ENCODE measurements around the gene SCAF4. TPM values are rescaled to one million over a fixed set of nuclear protein-coding genes. Genes with fewer than 3 reads are reported as not detected.

Gene SCAF4
- total RNA-seq, 4 donors from 2014 or later, result 23.2 to 31.0 (median 26.8) TPM

- TF ChIP-seq POLR2AphosphoS5 (IDR thresholded peaks at IDR 0.05) (no peak), POLR2A (IDR thresholded peaks at IDR 0.05) (no peak), EP300 (IDR thresholded peaks at IDR 0.05; ENCODE audit: low read depth) (no peak)
- TF ChIP-seq, protein P1, sequence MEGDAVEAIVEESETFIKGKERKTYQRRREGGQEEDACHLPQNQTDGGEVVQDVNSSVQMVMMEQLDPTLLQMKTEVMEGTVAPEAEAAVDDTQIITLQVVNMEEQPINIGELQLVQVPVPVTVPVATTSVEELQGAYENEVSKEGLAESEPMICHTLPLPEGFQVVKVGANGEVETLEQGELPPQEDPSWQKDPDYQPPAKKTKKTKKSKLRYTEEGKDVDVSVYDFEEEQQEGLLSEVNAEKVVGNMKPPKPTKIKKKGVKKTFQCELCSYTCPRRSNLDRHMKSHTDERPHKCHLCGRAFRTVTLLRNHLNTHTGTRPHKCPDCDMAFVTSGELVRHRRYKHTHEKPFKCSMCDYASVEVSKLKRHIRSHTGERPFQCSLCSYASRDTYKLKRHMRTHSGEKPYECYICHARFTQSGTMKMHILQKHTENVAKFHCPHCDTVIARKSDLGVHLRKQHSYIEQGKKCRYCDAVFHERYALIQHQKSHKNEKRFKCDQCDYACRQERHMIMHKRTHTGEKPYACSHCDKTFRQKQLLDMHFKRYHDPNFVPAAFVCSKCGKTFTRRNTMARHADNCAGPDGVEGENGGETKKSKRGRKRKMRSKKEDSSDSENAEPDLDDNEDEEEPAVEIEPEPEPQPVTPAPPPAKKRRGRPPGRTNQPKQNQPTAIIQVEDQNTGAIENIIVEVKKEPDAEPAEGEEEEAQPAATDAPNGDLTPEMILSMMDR (IDR thresholded peaks at IDR 0.05), result no peak
- WGBS, 2 donors (ENCODE audit: low coverage in 1 of 2), result 91% methylated on average over 4 of the region's 4 CpGs; no CpG with 5 or more reads in 1 of the 2 donors
These were observed 3.6 kb upstream of the SCAF4 start for GRCh38 chr21:31735511-31735992.

GRCh38 chr21:31733551-31734149 is 1.7 kb upstream of the SCAF4 start:
- TF ChIP-seq, protein P1 (IDR thresholded peaks at IDR 0.05), result no peak
- no peak for TF ChIP-seq EP300 (IDR thresholded peaks at IDR 0.05; ENCODE audit: low read depth)
- TF ChIP-seq POLR2AphosphoS5 (IDR thresholded peaks at IDR 0.05), result no peak
- no peak for TF ChIP-seq POLR2A (IDR thresholded peaks at IDR 0.05)
- DNase-seq, result no peak
- H3K27ac ChIP-seq, result peak overlapping the region; percentile 92 to 99 (median 94)

More at GRCh38 chr21:31735511-31735992, 3.6 kb upstream of the SCAF4 start:
- in situ Hi-C loops (cut with MboI; ENCODE audit: low pct_ligation_motif_present in 1 of 4, low pct_unique_long_range_greater_than_20kb in 1 of 4, low sequenced_read_pairs in 3 of 4), result no loop called here
- H3K4me1 ChIP-seq, result peaks cover 8 to 16% (median 13%) of the 10 kb centered on the region in 4 donors
- no peak for DNase-seq
- intact Hi-C loops (cut with DNase I; ENCODE audit: low total_unique reads), result loop anchor here (5.0 kb wide), 1 partner anchor 78 kb away; the partner anchor contains the start of gene SOD1
- H3K27ac ChIP-seq, result no peak overlapping the region
- no peaks in the 10 kb centered on the region for H3K36me3 ChIP-seq
- no peaks in the 10 kb centered on the region for H3K27me3 ChIP-seq
- H3K4me3 ChIP-seq, result no peak overlapping the region
- H3K9me3 ChIP-seq, result no peaks in the 10 kb centered on the region

DNA sequence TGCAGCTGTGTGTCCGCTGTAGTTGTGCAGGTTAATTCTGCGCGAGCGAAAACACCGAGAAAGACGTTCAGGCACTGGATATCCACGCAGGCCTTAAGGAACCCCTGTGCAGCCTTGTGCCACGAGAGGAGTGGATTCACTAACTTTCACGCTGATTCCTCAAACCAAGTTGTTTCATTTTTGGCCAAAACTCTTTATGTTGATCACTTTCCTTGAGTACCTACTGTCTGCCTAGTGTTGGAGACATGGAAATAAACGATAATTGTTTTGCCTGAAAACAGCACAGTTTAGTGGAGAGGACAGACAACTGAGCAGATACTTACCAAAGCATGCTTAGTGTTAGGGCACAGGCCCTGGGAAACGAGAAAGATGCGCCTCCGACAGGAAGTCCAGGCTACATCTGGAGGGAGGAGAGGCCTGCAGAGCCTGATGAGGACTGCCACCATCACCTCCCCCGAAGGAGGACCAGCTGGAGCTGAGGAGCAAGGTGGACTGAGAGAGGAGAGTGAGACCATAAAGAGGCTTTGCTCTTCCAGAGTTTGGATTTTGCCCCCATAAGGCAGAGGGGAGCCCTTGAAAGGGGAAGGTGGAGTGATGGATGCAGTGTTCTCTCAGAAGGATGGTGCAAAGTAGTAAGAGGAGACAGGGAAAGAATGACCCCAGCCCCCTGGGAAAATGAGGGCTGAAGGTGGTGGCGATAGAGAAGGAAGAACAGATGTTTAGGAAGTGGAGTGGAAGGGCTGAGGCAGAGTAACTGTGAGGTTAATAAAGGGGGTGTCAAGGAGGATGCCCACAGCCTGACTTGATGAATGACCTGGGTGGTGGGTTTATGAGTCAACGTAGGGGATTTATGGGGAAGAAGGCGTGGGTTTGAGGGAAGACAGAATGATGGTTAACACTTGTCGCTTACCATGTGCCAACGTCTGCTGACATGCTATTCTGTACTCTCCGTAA is 956 bp upstream of the SCAF4 start:
- TF ChIP-seq, protein P1 (IDR thresholded peaks at IDR 0.05), result no peak
- TF ChIP-seq EP300 (IDR thresholded peaks at IDR 0.05; ENCODE audit: low read depth) (no peak), POLR2AphosphoS5 (IDR thresholded peaks at IDR 0.05) (no peak), POLR2A (IDR thresholded peaks at IDR 0.05) (no peak)
- Histone ChIP-seq H3K27me3 (no peaks in the 10 kb centered on the region), H3K27ac (peak overlapping the region; percentile 92 to 99 (median 94)), H3K4me3 (peak overlapping the region; percentile 48 to 96 (median 90)), H3K4me1 (peaks cover 19 to 43% (median 34%) of the 10 kb centered on the region in 4 donors), H3K9me3 (no peaks in the 10 kb centered on the region), H3K36me3 (no peaks in the 10 kb centered on the region)
- intact Hi-C loops (cut with DNase I; ENCODE audit: low total_unique reads), result no loop called here
- WGBS, 2 donors (ENCODE audit: low coverage in 1 of 2), result 27 to 48% methylated on average over 5 to 20 of the region's 20 CpGs
- peak; percentile 20 for DNase-seq
- in situ Hi-C loops (cut with MboI; ENCODE audit: low pct_ligation_motif_present in 1 of 4, low pct_unique_long_range_greater_than_20kb in 1 of 4, low sequenced_read_pairs in 3 of 4), result no loop called here

More at GRCh38 chr21:31733551-31734149, 1.7 kb upstream of the SCAF4 start:
- Histone ChIP-seq H3K27me3 (no peaks in the 10 kb centered on the region), H3K36me3 (no peaks in the 10 kb centered on the region), H3K4me3 (no peak overlapping the region), H3K9me3 (no peaks in the 10 kb centered on the region), H3K4me1 (peaks cover 18 to 36% (median 30%) of the 10 kb centered on the region in 4 donors)
- intact Hi-C loops (cut with DNase I; ENCODE audit: low total_unique reads), result no loop called here
- in situ Hi-C loops (cut with MboI; ENCODE audit: low pct_ligation_motif_present in 1 of 4, low pct_unique_long_range_greater_than_20kb in 1 of 4, low sequenced_read_pairs in 3 of 4), result no loop called here
- 56 to 78% methylated on average over 4 to 6 of the region's 6 CpGs for whole genome bisulfite sequencing, 2 donors (ENCODE audit: low coverage in 1 of 2)

Data from transverse colon (tissue), 4 donors.